GM21619 (cell line): ENCODE results near the gene MRPL57.
"Not testable (repeated sequence)": the region's sequence is repeated elsewhere in the genome, so short reads cannot be mapped to it uniquely, and the experiment has no call there.

ENCODE experiments used
- ATAC-seq: cut with Tn5 transposase; IDR thresholded peaks from one replicate; pipeline ENCODE4 v1.9.1; 2021; ENCODE audit not compliant: unreplicated experiment

MRPL57 gene

DNA sequence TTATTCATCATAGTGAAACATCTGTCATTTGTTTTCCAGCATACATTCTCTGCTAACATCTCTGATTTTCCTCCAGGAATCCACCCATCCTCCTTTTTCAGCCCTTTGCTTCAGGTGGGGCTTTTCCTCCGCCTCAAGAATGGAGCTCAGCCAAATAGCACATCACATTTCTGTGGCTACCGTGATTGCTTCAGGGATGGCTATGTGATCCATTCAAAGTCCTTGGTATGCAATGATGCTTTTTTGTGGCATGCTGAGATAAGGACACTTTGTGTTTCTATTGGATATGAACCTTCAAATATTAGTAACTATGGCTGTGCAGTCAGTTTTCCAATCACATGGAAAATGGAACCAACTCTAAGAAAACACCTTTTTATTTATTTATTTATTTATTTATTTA lies 18.3 kb downstream of the MRPL57 start:
- not testable (repeated sequence) for ATAC-seq

DNA sequence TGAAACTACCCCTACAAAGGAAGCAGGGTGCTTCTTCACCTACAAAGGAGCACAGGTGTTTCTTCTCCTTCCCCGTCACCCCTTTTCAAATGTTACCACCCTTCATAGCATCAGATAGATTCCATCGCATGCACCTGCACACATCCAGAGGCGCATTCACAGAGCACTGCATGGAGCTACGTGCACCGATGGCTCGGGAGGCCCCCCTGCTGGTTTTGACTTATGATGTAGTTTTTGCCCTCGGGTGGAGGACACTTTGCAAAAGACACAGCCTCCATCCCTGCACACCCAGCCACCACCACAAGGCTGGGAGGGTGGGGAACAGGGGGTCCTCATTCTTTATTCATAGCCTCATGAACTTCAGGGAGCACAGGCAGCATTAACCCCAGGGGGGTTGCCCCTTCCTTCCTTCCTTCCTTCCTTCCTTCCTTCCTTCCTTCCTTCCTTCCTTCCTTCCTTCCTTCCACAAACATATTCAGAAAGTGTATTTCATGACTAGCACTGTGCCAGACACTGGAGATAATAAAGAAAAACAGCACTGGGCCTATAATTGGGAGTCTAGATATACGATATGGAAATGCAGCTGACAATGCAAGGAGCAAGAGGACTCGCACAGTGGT lies 21.3 kb downstream of the MRPL57 start:
- not testable (repeated sequence) for ATAC-seq

- ATAC-seq: not testable (repeated sequence)
Observed at GRCh38 chr13:21198391-21198790, 21.9 kb downstream of the MRPL57 start.

DNA sequence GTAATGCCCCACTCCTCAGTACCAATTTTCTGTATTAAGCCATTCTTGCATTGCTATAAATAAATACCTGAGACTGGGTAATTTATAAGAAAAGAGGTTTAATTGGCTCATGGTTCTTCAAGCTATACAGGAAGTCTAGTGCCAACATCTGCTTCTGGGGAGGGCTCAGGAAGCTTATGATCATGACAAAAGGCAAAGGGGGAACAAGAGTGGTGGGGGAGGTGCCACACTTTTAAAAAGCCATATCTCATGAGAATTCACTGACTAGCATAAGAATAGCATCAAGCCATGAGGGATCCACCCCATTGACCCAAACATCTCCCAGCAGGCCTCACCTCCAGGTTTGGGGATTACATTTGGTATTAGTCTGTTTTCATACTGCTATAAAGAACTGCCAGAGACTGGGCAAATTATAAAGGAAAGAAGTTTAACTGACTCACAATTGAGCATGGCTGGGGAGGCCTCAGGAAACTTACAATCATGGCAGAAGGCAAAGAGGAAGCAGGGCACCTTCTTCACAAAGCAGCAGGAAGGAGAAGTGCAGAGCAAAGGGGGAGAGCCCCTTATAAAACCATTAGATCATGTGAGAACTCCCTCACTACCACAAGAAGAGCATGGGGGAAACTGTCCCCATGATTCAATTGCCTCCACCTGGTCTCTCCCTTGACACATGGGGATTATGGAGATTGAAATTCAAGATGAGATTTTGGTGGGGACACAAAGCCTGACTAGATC lies 25.2 kb downstream of the MRPL57 start:
- not testable (repeated sequence) for ATAC-seq

GRCh38 chr13:21202767-21203531 lies 26.5 kb downstream of the MRPL57 start:
- no peak for ATAC-seq

GRCh38 chr13:21208652-21209154 lies 32.2 kb downstream of the MRPL57 start:
- ATAC-seq: no peak

DNA sequence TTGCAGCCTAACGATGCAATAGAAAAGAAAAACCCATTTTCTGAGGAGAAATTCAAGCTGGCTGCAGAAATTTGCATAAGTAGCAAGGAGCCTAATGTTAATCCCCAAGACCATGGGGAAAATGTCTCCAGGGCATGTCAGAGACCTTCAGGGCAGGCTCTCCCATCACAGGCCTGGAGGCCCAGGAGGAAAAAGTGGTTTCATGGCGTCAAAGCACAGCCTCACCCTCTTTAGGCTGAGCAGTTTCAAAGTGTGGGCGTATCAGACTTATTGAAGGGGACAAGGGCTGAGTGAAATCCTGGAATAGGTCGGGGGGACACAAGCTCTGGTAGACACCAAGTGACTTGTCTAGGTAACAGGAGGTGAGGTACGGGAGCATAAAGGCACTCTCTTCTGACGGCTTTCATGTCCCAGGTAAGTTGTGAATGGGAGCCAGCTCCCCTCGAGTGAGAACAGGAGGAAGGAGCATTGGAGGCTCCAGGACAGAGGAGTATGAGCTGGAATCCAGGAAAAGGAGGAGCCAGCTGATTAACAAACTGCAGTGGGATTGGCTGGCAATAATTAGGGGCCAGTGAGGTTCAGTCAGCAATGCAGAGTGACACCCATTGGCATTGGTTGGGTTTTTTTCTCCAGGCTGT lies 35.8 kb downstream of the MRPL57 start:
- no peak for ATAC-seq

DNA sequence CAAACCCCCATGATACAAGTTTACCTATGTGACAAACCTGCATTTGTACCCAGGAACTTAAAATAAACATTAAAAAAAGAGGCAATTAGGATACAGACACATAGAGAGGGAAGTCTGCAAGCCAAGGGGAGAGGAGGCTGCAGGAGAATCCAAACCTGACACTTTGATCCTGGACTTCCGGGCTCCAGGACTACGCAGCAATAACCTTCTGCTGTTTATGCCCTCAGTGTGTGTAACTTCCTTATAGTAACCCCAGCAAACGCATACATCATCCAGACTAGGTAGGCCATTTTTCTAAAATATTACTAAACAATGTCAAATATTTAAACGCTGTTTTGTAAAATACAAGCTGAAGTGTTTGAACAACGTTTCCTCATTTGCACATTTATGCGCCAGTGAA lies 39.0 kb downstream of the MRPL57 start:
- not testable (repeated sequence) for ATAC-seq

DNA sequence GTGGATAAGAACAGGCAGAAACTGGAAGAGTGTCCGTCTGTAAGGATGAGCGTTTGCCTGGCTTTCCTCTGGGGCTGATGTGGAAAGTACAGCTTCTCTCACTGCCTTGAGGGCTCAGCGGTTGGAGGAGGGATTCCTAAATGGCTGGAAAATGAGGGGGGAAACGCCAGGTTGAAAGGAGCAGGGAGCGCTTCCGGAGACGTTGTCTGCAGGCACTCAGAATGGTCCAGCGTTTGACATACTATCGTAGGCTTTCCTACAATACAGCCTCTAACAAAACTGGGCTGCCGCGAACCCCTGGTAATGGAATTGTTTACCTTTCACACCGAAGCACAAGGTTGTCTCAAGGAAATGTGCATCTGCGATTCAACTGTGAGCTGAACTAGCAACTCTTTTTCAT lies 39.9 kb downstream of the MRPL57 start:
- no peak for ATAC-seq

DNA sequence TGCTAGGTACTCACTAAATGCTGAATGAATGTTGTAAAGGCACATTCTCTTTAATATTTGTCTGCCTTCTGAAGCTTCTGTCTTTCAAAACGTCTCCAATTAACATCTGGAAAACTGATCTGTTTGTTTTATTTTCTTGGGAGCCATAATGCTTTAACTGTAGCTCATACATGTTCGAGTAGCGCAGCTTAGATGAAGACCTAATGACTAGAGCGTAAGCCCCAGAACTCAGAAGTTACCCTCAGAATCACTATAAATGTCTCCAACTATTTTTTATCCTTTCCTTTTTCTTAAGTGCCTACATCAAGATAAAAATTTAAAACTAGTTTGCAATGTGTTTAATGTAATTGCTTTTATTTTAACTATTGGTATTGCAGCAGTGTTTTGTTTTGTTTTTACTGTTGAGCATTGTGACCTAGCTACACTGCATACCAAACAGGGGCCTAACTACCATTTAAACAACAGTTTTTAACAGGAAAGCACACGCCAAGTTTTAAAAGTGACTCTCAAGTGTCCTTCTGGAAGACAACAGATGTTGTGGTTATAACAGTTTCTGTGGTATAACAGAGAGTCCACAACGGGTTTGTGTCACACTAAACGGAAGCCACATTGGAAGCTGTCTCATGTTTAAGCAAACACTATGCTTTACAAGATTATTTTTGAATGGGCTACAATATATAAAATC lies 42.0 kb downstream of the MRPL57 start:
- ATAC-seq: peak; percentile 98

- ATAC-seq: no peak
Observed at GRCh38 chr13:21219036-21219381, 42.6 kb downstream of the MRPL57 start.

- not testable (repeated sequence) for ATAC-seq
Observed at GRCh38 chr13:21219716-21220115, 43.3 kb downstream of the MRPL57 start.

- no peak for ATAC-seq
Observed at GRCh38 chr13:21221268-21221667, 44.8 kb downstream of the MRPL57 start.

- ATAC-seq: no peak
Observed at GRCh38 chr13:21225082-21225481, 48.6 kb downstream of the MRPL57 start.

- no peak for ATAC-seq
Observed at GRCh38 chr13:21225841-21226581, 49.6 kb downstream of the MRPL57 start.

DNA sequence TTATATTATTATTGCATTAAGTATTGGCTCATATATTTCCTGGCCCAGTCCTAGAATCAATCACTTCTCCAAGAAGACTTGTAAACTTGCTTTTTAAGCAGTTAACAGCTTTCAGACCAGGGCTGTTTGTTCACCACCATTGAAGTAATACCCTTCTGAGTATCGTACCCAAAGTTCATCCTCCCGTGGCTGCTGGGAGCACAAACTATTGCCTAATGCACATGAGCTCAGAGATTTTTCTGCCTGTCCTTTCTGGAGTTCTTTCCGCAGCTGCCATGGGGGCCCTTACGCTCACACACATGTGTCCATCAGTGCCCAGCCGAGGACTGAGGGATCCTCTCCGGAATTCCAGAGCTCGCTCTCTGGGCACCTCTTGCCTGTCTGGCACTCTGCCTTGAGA lies 51.5 kb downstream of the MRPL57 start:
- no peak for ATAC-seq
